Stimulated activated CD4-positive, alpha-beta T cell treated with anti-CD3 and anti-CD28 coated beads, Interleukin-4, amount 100 ng/mL, for 48 hours (primary cell): ENCODE data around the gene STATH.
"Not testable (repeated sequence)": the region's sequence is repeated elsewhere in the genome, so short reads cannot be mapped to it uniquely, and the experiment has no call there.

Source experiments
- DNase-seq, 2 donors: peaks; one replicate each; pipeline ENCODE4 v3.0.0-alpha.2; 2020; ENCODE audit warnings: low read depth in 2 of 2

STATH gene

DNA sequence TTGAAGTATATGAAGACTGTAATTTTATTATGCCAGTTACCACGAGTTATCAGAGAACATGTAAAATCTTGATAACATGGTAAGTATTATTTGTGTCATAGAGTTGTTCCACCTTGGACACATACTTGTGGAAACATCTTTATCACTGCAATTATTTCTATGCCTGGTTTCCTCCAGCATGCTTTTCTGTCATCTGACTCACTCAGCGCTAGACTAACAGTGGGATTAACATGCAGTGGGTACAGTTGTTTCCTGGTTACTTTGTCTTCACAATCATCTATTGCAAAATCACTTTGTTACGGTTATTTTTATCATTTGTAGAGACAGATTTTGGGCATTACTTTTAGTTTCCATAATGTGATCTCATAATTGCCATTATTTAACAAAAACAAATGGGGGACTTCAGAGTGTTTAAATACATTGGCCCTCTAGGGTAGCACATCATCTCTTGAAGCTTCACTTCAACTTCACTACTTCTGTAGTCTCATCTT, at the start of gene STATH:
TSS of gene STATH (plus strand) at position 441 of the 491 bp plus-strand sequence. CDS start 2,472 bp downstream, outside the sequence.
- no peak for DNase-seq

GRCh38 chr4:69951602-69952001, 44.2 kb upstream of the STATH start:
- no peak for DNase-seq

GRCh38 chr4:69957209-69957608, 38.6 kb upstream of the STATH start:
- DNase-seq = no peak

GRCh38 chr4:69965628-69966027, 30.1 kb upstream of the STATH start, which contains the start of gene CSN2:
TSS of gene CSN2 (minus strand) at chr4:69965728. CDS start at chr4:69960995, 4,733 bp downstream.
- DNase-seq = no peak

DNA sequence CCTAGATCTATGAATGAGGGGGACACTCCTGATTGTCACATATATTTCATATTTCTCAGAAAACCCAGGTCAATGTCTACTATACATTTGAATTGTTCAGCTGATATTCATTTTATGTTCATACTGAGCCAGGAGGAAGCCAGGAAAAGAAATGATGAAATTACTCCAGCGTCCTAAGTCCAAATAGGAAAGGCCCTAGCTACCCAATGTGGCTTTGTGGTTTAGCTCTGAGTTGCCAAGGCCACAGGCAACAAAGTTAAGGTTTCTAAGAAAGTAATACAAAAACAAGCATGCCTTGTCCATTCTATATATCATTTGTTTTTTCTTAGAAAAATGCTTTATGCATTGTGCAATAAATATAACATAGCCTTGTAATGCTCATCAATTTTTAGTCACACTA, 25.7 kb upstream of the STATH start:
- DNase-seq = no peak

- no peak for DNase-seq
Observed at GRCh38 chr4:69974631-69975030, 21.1 kb upstream of the STATH start.

DNA sequence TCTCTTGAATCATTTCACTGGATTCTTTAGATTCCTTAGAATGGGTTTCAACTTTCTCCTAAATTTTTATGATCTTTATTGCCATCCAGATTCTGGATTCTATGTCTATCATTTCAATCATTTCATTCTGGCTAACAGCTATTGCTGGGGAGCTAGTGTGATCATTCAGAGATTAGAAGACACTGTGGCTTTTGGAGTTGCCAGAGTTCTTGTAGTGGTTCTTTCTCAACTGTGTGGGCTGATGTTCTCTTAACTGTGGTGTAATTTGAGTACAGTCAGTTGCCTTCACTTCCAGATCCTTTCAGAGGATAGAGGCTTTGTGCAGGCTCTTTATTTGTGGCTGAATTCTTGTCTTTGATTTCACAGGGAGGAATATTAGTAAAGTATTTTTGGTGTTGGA, 18.2 kb upstream of the STATH start:
- DNase-seq = no peak

DNA sequence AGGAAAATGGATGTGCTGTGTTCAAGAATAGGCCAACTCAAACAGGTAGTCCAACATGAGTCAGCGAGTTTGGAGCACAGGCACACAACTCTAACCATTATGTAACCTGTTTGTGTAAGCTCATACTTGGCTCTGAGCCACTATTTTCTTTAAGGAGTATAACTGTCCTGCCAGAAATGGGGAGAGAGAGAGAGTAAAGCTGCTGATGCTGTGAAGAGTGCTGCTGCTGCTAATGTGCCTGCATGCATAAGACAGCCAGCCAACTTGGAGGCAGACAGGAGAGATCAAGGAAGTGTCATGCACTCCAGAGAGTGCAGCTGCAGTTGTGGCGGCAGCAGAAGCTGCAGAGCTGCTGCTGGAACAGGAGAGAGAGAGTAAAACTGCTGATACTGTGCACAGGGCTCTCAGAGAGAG, 11.7 kb upstream of the STATH start:
- no peak for DNase-seq

DNA sequence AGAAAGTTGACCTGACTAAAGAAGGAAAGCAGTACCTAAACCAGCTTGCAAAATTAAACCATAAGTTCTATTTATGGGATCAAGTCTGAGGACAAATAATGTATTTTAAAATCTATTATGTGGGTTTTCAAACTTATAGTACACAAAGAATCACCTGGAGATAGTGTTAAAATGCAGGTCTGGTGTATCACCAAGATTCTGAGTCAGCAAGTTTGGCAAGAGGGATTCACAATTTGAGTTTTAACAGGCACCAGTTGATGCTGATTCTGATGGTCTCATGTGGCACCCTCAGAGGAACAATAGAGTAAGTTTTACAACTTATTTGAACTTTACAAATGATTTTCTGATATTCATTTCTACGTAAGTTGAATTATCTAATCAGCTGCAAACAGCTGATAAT, 9.1 kb upstream of the STATH start:
- no peak for DNase-seq

DNA sequence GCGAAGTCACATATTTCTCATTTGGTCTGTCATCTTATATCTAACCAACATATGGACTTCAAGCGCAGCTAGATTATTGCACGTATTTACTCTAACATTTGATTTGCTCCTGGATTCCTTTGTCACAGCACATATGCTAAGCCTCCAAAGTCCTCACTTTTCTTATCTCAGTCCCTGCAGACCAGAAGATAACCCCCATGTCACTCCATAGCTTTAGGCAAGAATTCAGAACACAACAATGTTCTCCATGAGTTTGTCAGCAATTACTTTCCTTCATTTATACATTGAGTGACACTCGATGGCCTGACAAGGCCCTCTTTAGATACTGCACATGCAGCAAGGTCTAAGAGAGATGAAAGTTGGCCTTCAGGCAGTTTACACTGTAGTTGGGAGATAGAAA, 4.8 kb upstream of the STATH start:
- DNase-seq = no peak

- DNase-seq = no peak
Observed at GRCh38 chr4:69994782-69995181, 984 bp upstream of the STATH start.

DNA sequence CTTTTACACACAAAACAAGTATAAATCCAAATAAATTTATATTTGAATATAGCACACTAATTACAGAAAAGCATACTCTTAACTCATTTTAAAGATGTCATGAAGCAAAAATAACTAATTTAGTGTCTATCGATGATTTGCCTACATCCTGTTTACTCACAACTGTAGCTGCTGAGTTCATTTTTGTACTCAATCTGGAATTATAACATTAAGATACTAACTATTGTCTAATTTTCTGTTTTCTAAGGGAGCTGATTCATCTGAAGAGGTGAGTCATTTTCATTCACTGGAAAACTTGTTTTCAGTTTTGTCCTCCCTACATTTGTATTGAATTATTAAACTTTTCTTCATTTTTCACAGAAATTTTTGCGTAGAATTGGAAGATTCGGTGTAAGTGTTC, 3.7 kb downstream of the STATH start:
- no peak for DNase-seq

- no peak for DNase-seq
Observed at GRCh38 chr4:70000711-70001110, 4.9 kb downstream of the STATH start.

- no peak for DNase-seq
Observed at GRCh38 chr4:70002507-70002906, 6.7 kb downstream of the STATH start.

- no peak for DNase-seq
Observed at GRCh38 chr4:70008771-70009170, 13.0 kb downstream of the STATH start.

GRCh38 chr4:70019006-70019405, 23.2 kb downstream of the STATH start:
- DNase-seq = not testable (repeated sequence)

DNA sequence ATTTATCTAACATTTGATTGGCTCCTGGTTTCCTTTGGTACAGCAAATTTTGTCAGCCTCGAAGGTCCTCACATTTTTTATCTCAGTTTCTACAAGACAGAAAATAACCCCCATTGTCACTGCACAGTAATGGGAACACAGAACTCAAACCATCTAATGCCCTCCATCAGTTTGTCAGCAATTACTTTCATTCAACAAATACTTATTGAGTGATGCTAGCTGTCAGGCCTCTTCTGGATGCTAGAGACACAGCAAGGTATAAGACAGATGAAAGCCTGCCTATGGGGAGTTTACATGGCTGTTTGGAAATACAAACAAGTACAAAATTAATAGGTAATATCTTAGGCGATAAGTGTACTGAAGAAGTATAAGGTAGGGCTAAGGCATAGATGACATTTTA, 27.5 kb downstream of the STATH start:
- DNase-seq = no peak

GRCh38 chr4:70027011-70027410, 31.2 kb downstream of the STATH start:
- DNase-seq = no peak

- DNase-seq = not testable (repeated sequence)
Observed at GRCh38 chr4:70028159-70028558, 32.4 kb downstream of the STATH start, which contains the start of gene HTN3. TSS of gene HTN3 (plus strand) at chr4:70028459. CDS start at chr4:70030741, 2,282 bp downstream.

- not testable (repeated sequence) for DNase-seq
Observed at GRCh38 chr4:70037559-70037958, 41.8 kb downstream of the STATH start.

DNA sequence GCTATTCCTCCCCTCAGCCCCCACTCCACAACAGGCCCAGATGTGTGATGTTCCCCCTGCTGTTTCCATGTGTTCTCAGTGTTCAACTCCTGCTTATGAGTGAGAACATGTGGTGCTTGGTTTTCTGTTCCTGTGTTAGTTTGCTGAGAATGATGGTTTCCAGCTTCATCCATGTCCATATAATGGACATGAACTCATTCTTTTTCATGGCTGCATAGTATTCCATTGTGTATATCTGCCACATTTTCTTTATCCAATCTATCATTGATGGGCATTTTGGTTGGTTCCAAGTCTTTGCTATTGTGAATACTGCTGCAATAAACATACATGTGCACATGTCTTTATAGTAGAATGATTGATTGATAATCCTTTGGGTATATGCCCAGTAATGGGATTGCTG, 44.2 kb downstream of the STATH start:
- DNase-seq = not testable (repeated sequence)

DNA sequence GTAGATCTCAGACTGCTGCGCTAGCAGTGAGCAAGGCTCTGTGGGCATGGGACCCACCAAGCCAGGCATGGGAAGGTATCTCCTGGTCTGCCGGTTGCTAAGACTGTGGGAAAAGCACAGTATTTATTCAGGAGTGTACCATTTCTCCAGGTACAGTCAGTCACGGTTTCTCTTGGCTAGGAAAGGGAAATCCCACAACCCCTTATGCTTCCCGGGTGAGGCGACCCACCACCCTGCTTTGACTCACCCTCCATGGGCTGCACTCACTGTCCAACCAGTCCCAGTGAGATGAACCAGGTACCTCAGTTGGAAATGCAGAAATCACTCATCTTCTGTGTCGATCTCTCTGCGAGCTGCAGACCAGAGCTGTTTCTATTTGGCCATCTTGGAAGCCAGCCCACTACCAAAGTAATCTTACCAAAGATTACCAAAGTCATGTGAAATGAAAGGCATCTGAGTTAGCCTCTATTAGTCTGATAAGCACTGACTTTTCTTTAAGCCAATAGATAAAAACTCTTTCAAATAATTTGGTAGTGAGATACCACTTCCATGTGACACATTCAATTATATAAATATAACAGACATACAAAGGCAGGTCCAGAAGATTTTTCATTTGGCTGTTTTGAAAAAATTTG, 46.0 kb downstream of the STATH start:
- DNase-seq = no peak

- DNase-seq = not testable (repeated sequence)
Observed at GRCh38 chr4:70050138-70050537, 54.4 kb downstream of the STATH start, which contains the start of gene HTN1. TSS of gene HTN1 (plus strand) at chr4:70050438. CDS start at chr4:70053077, 2,639 bp downstream.
